AG08396 (cell line): ENCODE results near the gene PPL.
"Not testable (repeated sequence)": the region's sequence is repeated elsewhere in the genome, so short reads cannot be mapped to it uniquely, and the experiment has no call there.

Experiments used
- DNase-seq: peaks from one replicate; pipeline ENCODE4 v3.0.0; 2012; ENCODE audit warnings: low spot score, mixed read lengths

The PPL gene

DNA sequence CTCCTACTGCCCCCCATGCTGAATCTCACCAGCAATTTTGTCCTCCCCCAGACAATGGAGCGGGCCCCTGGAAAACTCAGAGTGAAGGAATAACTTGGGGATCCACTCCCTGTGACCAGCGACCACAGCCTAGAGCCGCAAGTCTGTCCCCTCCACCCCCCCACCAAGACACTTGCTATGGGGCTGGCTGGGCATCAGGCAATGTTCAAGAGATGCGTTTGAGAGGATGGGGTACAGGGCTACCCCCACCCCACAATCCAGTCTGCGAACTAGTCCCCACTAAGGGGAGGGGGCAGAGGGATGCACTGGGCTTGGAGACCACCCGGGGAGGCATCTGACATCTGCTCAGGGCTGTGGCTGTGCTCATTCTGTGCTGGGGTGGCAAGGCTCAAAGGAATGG, 2.4 kb downstream of the PPL start:
- no peak for DNase-seq

DNA sequence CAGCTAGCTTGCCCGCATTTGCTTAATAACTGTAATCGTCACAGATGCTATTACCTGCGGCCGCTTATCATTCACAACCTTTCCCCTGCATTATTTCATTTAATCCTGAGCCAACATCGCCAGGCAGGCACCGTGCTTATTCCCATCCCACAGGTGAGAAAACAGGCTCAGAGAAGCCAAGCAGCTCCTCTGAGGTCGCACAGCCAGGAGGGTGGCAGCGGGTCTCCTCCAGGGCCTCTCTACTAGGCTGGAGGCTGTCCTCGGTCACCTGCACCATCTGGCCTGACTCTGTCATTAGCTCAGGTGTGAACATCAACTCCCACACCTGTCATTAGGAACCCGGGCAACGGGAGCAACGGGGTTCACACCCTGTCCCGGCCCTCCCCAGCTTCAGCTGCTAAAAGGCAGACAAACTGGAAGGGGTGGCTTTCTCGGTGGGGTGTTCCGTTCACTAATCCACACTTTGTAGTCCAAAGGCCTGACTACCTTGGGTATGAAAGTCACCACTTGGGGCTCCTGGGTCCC, 3.0 kb downstream of the PPL start:
- DNase-seq: no peak

DNA sequence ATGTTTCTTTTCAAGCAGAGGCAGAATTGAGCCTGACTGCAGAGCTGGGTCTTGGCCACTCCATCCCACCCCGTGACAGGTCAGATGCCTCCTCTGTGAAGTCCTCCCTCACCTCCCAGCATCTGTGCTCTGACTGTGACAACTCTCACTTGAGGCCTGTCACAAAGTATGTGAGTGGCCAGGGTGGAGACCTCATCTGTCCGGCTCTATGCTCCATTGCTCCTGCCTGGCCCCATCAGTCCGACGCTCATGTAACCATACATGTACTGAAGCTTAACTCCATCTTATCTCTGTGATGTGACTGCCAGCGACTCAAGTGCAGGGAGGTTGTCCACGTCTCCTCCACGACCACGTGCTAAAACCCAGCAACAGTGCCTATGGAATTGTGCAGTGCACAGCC, 3.5 kb downstream of the PPL start:
- DNase-seq: no peak

DNA sequence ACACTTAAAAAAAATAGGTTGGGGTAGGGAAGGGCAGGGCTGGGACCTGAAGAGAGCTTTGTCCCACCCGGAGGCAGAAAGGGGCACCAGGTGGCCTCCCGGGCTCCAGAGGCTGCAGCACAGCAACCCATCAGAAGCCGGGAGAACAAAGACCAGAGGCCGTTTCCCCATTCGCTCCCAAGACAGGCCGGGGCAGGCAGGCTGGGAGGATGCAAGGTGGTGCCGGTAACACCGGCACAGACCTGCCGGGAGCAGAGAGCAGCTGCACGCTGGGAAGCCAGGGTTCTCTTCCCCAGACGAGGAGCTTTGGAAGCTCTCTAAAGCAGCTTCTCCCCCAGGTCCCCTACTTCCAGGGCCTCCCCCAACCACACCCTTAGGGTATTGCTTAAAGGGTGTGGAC, 5.6 kb downstream of the PPL start:
- no peak for DNase-seq

DNA sequence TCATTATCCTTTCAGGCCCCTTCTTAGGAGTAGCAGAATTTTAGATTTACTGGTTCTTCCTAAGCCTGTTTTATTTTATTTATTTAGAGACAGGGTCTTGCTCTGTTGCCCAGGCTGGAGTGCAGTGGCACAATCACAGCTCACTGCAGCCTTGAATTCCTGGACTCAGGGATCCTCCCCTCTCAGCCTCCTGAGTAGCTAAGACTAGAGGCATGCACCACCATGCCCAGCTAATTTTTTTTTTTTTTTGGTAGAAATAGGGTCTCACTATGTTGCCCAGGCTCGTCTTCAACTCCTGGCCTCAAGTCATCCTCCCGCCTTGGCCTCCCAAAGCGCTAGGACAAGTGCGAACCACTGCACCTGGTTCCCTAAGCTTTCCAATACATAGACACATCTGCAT, 7.3 kb downstream of the PPL start:
- DNase-seq: not testable (repeated sequence)

DNA sequence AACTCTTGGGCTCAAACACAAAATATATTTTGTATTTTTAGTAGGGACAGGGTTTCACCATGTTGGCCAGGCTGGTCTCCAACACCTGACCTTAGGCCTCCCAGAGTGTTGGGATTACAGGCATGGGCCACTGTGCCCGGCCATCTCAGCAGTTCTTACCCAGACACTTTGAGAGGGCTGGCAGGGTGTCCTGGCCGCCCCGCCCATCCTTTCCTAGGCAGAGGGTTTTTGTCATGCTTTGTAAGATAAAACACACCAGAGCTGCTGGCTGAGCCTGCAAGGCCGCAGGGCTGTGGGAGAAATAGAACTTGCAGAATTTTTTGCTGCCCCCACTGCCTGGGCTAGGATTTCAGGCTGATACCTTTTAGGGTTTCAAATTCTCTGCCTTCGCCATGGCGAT, 8.7 kb downstream of the PPL start:
- DNase-seq: no peak

DNA sequence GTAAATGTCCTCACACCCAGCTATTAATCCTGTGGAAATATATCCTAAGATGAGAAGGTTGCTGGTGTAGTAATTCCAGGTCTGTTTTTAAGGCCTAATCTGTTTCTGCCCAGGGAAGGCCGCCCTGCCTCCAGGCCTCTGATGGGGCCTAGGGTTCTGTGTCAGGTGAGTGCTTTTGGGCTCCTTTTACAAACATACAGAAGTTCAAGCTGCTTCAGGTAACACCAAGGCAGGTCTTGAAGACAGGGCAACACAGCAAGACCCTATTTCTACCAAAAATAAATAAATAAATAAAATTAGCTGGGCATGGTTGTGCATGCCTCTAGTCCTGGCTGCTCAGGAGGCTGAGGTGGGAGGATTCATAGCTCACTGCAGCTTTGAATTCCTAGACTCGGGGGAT, 9.3 kb downstream of the PPL start:
- DNase-seq: no peak

DNA sequence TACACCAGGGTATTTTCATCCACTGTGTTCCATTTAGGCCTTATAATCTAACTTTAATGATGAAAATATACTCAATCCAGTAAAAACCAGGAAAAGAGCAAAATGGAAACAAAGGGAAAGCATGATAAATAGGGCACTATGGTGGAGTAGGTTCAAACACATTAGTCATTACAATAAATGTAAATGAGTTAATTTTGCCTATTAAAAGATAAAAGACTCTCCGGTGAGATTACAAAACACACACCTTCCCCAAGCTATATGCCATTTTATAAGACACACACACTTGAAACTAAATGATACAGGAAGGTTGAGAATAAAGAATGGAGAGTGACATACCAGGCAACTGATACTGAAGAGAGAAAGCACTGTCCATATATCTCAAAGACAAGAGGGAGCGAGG, 10.0 kb downstream of the PPL start:
- no peak for DNase-seq

DNA sequence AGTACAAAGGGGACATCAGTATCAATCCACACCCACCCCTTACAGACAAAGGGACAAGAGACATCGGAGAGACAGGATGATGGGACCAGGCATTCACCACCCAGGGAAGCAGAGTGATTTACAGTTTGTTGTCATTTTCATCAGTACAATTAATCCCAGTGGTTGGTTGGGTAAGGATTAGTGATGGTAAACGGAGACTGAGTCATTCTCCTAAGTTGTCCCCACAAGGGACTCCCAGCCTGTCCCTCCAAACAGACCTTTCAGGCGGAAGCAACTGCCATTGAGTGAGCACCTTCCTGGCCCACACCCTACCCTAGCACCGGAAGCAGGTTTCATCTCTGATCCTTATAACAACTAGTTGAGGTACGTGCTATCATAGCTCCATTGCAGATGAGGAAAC, 11.2 kb downstream of the PPL start:
- DNase-seq: no peak

DNA sequence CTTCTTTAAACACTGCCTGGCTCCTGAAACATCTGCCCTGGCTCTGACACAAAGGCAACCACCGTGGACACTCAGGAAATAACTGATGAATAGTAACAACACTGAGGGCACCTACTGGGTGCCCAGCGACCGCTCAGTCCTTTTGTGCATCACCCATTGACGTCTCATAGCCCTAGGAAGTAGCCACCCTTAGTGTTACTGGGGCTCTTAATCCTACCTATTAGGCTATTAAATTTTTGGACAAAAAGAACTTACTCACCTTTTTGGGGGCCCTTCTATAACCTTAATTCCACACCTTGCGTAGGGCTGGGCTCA, 11.7 kb downstream of the PPL start:
- no peak for DNase-seq

DNA sequence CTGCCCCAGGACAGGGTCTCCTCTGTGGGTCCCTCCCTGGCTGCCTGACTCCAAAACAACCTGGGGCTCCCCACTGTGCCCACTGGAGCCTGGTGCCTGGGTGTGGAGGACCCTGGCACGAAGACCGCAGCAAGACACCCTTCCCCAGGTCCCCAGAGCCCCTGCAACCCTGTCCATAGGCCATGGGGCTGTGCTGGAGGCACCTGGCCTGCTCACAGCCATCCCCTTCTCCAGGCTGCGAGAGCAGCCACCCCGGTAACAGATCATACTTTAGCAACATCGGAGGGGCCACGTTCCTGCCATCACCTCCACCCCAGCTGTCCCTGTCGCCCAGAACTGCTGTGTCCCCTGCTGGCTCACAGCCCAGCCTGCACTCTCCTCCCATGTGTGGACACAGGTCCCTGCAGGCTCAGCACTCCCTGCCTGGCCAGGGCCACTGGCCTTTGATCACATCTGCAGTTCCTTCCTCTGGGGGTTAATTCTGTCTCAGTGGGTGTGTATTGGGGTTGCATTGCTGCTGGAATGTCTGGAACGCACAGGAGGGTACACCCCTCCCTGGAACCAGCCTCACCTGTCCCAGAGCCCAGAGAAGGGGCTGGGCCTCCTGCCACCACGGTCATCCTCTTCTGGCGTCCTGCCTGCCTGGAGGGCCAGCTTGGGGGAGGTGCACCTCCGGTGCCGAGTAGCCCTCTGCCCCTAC, 12.2 kb downstream of the PPL start:
- no peak for DNase-seq

DNA sequence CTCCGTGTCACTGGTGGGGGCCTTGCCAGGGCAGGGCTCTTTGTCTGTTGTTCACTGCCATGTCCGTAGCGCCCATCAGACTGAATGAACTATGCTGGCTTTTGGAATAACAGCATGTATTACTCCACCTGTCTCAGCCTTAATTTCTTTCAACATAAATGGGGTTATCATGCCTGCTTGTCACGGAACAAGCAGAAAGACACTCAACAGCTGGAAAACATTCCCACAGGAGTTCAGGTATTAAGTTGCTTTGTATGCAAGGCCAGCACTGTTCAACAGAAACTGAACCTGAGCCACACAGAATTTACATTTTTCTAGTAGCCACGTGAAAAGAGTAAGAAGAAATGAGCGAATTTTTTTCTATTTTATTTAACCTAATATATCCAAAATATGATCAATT, 13.1 kb downstream of the PPL start:
- DNase-seq: no peak

DNA sequence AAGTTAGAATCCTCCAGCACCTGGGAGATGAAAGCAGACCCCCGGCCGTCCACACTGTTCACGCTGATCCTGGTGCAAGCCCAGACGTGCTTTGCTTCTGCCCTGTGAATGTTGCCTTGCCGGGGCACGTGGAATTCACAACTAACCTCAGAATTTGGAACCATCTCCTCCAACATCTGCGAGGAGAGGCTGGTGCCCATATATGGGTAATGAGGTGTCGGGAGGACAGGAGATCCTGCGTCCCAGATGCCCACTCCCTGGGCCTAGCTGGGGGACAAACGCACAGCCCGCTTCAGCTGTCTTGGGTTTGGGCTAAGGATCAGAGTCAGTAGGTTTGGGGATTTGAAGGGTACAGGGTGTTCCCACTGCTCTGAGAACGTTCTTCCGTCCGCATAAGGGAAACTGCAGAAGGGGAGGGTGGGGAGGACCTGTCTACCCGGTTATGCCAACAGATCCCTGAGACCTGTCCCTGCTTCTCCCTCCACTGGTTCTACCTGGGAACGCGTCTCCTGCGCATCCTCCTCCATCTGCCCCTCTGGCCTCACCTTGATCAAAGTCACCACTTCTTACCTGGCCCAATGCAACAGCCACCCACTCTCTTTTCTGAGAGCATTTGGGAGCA, 14.1 kb downstream of the PPL start:
- DNase-seq: no peak

DNA sequence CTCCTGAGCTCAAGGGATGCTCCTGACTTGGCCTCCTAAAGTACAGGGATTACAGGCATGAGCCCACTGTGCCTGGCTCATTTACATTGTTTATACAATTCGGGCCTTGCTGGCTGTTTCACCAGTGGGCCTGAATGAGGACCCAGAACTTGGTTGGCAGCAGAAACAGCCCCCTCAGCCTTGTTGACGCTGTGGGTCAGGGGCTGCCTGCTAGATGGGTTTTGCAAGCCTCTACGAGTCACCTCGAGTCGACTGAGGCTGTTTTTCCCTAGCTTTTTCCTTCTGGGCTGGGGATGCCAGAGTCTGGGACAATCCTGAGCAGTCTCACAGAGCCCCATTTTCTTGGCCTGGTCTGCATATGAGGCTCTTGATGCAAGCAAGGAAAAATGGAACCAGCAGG, 16.1 kb downstream of the PPL start:
- DNase-seq: no peak

DNA sequence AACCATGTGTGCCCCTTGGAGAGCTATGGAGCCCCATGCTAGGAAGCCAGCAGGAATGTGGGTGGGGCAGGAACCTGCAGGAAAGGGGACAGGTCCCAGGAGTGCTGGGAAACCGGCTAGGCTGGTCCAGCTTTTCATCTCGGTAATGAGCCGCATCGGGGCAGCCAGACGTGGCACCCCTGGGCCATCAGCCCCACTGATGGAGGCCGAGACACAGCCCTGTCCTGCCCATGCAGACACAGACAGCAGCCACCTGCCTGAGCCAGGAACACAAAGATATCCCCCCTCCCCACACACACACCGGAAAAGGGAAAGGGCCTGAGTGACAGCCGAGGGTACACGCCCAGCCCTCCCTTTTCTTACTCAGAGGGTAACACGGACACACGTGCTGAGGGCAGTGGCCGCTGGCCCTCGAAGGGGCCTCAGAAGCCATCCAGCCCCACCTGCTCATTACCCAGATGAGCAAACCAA, 18.1 kb downstream of the PPL start:
- no peak for DNase-seq

DNA sequence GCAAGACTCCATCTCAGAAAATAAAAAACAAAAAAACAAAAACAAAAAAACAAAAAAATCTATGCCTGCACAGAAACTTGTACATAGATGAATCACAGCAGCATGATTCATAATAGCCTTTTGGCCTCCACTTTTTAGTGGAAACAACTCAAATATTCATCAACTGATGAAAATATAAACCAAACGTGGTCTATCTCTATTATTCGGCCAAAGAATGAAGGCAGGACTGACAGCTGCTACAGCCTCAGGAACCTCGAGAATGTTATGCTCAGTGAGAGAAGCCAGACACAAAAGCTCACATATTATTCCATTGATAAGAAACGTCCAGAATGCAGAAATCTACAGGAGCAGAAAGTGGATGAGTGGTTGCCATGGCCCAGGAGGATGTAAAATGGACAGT, 19.8 kb downstream of the PPL start:
- no peak for DNase-seq

DNA sequence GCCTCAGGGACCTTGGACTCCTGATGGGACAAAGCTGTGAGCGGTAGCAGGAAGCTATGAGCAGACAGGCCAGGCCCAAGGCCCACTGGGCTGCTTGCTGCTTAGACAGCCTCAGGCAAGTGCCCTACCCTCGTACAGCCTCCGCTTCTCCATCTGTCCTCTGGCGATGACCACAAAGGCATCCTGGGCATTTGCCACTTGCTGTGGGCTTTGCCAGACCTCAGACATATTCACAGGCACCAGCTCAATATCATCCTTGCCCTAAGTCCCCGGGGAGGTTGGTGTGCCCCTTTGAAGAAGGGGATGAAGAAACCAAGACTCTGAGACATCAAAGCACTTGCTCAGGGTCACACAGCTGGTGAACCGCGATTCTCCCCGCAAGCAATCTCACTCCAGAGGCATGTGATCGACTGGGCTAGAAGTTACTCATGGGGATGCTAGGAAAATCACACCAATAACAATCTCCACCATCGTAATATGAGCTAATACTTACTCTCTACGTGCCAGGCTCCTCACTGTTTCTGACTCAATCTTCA, 21.7 kb downstream of the PPL start:
- DNase-seq: peak; percentile 56

DNA sequence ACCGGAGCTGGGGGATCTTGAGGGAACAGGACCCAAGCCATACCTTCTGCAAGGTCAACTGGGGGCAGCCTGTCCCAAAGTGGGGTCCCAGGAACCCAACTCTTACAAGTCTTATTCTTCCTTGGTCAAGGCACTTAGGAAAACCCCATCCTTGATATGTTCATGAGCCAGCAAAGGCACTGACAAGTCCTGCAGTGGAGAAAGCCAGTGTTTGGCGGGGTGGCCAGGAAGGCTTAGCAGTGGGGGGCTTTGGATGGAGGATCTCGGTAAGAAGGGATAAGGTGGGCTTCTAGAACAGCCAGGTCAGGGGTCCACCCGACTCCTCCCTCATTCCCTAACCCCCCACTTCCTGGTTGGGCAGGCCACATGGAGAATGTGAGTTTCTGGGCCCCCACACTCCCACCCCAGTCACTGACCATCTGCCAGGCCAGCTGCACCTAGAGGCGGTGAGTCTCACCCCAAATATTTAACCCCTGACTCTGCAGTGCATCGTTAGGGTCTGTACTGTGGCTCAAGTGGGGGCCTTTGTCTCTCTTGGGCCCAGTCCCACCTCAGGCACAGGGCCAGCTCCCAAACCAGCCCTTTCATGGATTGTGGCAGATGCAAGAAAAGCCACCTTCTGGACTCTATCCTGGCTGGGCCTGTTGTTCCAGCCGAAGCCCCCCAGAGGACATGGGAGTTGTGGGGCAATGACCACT, 22.3 kb downstream of the PPL start:
- no peak for DNase-seq

DNA sequence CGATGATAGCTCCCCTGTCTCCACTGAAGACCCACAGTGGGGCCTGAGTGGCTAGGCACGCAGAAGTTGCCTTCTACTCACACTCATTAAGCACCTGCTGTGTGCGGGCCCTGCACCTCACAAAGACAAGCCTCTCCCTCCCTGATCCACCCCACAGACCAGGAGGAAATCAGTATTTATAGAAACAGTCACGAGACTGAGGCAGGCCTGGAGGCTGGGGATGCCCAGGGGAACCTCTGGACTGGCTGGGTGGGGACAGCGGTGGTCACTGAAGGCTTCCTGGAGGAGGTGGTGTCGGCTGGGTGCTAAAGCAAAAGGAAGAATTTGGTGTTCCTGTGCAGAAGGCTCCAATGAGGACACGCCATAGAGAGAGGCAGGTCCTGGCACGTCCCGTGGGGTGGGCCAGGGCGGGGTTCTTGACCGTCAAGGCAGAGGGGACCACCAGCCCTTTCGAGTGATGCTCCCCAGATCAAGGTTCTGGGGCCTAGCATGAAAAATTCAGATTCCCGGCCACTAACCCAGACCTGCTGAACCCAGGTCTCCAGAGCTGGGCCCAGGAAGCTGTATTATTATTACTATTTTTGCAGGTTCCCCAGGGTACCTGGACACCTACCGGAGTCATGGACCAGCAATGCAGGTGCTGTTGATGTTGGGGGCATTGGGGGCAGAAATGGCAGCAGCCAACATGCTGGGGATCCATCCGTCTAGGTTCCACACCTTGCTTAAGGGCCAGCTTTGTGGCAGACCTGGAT, 23.0 kb downstream of the PPL start:
- no peak for DNase-seq

DNA sequence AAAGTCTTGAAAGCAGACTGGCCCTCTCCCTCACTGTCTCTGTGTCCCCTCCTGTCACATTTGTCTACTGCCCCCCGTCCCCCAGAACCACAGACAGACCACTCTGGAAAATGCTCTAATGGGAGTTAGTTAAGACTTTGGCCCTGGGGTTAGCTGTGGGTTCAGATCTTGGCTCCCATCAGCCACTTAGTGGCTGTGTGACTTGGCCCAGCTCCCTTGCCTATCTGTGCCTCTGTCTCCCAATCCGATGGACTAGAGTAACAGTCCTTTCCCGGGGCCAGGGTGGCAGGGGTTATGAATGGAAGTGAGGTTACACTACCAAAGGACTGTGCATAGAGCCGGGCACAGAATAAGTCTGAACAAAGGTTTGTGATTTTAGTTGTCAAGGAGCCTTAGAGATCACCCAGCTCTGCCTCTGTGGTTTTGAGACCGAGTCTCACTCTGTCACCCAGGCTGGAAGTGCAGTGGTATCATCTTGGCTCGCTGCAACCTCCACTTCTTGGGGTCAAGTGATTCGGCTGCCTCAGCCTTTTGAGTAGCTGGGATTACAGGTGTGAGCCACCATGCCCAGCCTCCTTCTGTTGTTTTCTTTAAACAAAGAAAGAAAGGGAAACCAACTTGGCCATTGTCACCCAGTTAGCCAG, 23.7 kb downstream of the PPL start:
- DNase-seq: no peak

DNA sequence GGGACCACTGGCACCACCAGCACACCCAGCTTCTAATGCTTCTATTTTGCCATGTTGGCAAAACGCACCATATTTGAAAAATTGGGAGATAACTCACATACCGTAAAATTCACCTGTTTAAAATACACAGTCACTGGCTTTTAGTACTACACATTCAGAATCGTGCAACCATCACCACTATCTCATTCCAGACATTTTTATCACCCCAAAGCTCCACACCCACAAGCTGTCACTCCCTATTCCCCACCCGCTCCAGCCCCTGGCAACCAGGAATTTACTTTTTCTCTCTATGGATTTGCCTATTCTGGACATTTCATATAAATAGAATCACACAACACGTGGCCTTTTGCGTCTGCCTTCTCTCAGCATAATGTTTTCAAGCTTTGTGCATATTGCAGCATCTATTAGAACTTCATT, 25.0 kb downstream of the PPL start:
- DNase-seq: no peak

DNA sequence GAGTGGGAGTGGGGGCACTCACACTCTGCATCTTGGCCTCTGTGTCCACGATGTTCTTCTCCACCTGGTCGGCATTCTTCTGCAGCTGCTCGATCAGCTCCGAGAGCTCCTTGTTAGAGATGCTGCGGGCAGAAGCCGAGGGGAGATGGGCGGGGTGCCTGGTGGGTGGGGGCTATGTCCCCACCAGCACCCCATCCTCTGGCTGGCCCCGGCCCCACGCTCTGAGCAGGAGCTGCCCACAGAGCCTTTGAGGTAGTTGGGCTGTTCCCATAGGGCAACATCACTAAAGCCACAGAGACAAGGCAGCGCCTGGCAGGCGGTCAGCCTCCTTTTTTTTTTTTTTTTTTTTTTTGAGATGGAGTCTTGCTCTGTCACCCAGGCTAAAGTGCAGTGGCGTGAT, 26.1 kb downstream of the PPL start:
- DNase-seq: no peak
